ENCODE measurements around the gene CDK14.

The CDK14 gene

GRCh38 chr7:90889644-90890043, 293.5 kb downstream of the CDK14 start:
- Histone ChIP-seq H3F3A (ENCODE audit: insufficient read depth, low read length) (no peaks in the 10 kb centered on the region; the same call in 1 of the 2 replicates), H3K4me2 (ENCODE audit: low read depth, low read length) (no peak overlapping the region), H3K27me3 (replicated peaks; ENCODE audit: insufficient read depth, low read length) (no peaks in the 10 kb centered on the region), H3K9ac (ENCODE audit: low read length) (no peak overlapping the region), H3K27ac (ENCODE audit: low read length) (no peak overlapping the region), H4K20me1 (ENCODE audit: insufficient read depth, low read length) (no peaks in the 10 kb centered on the region), H3K9me3 (replicated peaks; ENCODE audit: insufficient read depth, low read length) (no peaks in the 10 kb centered on the region), H3K9me2 (replicated peaks; ENCODE audit: insufficient read depth, low read length) (no peaks in the 10 kb centered on the region), H3K4me3 (ENCODE audit: low read length) (no peak overlapping the region), H2AFZ (ENCODE audit: low read length) (no peak overlapping the region), H3K36me3 (replicated peaks; ENCODE audit: insufficient read depth, low read length) (no peaks in the 10 kb centered on the region), H3K79me2 (ENCODE audit: low read length) (peaks cover 54% of the 10 kb centered on the region), H3K4me1 (ENCODE audit: low read length) (no peaks in the 10 kb centered on the region)
- TF ChIP-seq EZH2phosphoT487 (IDR thresholded peaks at IDR 0.05; ENCODE audit: low read length): no peak
- TF ChIP-seq EZH2 (optimal IDR thresholded peaks at IDR 0.05; ENCODE audit: low read depth, low read length): no peak
- TF ChIP-seq CTCF (IDR thresholded peaks at IDR 0.05; ENCODE audit: low read length): no peak
- DNase-seq: no peak

- H3K9me2 ChIP-seq (replicated peaks; ENCODE audit: insufficient read depth, low read length): no peaks in the 10 kb centered on the region
- H3K4me1 ChIP-seq (ENCODE audit: low read length): no peaks in the 10 kb centered on the region
- no peak overlapping the region for H2AFZ ChIP-seq (ENCODE audit: low read length)
- H4K20me1 ChIP-seq (ENCODE audit: insufficient read depth, low read length): no peaks in the 10 kb centered on the region
- no peak overlapping the region for H3K27ac ChIP-seq (ENCODE audit: low read length)
- H3K4me3 ChIP-seq (ENCODE audit: low read length): no peak overlapping the region
- no peak overlapping the region for H3K9ac ChIP-seq (ENCODE audit: low read length)
- no peak for TF ChIP-seq CTCF (IDR thresholded peaks at IDR 0.05; ENCODE audit: low read length)
- no peak for TF ChIP-seq EZH2phosphoT487 (IDR thresholded peaks at IDR 0.05; ENCODE audit: low read length)
- no peak for TF ChIP-seq EZH2 (optimal IDR thresholded peaks at IDR 0.05; ENCODE audit: low read depth, low read length)
- no peaks in the 10 kb centered on the region for H3K36me3 ChIP-seq (replicated peaks; ENCODE audit: insufficient read depth, low read length)
- no peak overlapping the region for H3K4me2 ChIP-seq (ENCODE audit: low read depth, low read length)
- H3K27me3 ChIP-seq (replicated peaks; ENCODE audit: insufficient read depth, low read length): no peaks in the 10 kb centered on the region
- H3F3A ChIP-seq (ENCODE audit: insufficient read depth, low read length): no peaks in the 10 kb centered on the region; the same call in 1 of the 2 replicates
- peaks cover 58% of the 10 kb centered on the region for H3K79me2 ChIP-seq (ENCODE audit: low read length)
- H3K9me3 ChIP-seq (replicated peaks; ENCODE audit: insufficient read depth, low read length): no peaks in the 10 kb centered on the region
- no peak for DNase-seq
These were observed 295.4 kb downstream of the CDK14 start for GRCh38 chr7:90891529-90891928.

- no peak overlapping the region for H3K4me2 ChIP-seq (ENCODE audit: low read depth, low read length)
- H3K4me1 ChIP-seq (ENCODE audit: low read length): no peaks in the 10 kb centered on the region
- peaks cover 59% of the 10 kb centered on the region for H3K79me2 ChIP-seq (ENCODE audit: low read length)
- H3K27me3 ChIP-seq (replicated peaks; ENCODE audit: insufficient read depth, low read length): no peaks in the 10 kb centered on the region
- H3K9me2 ChIP-seq (replicated peaks; ENCODE audit: insufficient read depth, low read length): no peaks in the 10 kb centered on the region
- DNase-seq: no peak
- H2AFZ ChIP-seq (ENCODE audit: low read length): no peak overlapping the region
- TF ChIP-seq EZH2 (optimal IDR thresholded peaks at IDR 0.05; ENCODE audit: low read depth, low read length): no peak
- TF ChIP-seq EZH2phosphoT487 (IDR thresholded peaks at IDR 0.05; ENCODE audit: low read length): no peak
- TF ChIP-seq CTCF (IDR thresholded peaks at IDR 0.05; ENCODE audit: low read length): no peak
- no peak overlapping the region for H3K9ac ChIP-seq (ENCODE audit: low read length)
- H3K9me3 ChIP-seq (replicated peaks; ENCODE audit: insufficient read depth, low read length): no peaks in the 10 kb centered on the region
- H3F3A ChIP-seq (ENCODE audit: insufficient read depth, low read length): no peaks in the 10 kb centered on the region; the same call in 1 of the 2 replicates
- no peak overlapping the region for H3K4me3 ChIP-seq (ENCODE audit: low read length)
- no peaks in the 10 kb centered on the region for H4K20me1 ChIP-seq (ENCODE audit: insufficient read depth, low read length)
- H3K27ac ChIP-seq (ENCODE audit: low read length): no peak overlapping the region
- no peaks in the 10 kb centered on the region for H3K36me3 ChIP-seq (replicated peaks; ENCODE audit: insufficient read depth, low read length)
These were observed 296.1 kb downstream of the CDK14 start for GRCh38 chr7:90892213-90892612.
